NCI-H146 treated with DMSO at 0.1 percent for 48 hours (cell line): ENCODE results near the gene ACAN.

Experiments used
- DNase-seq: peaks from one replicate; lab custom pipeline; 2025; ENCODE audit not compliant: unreplicated experiment; lab: John Stamatoyannopoulos, UW

Gene ACAN

DNA sequence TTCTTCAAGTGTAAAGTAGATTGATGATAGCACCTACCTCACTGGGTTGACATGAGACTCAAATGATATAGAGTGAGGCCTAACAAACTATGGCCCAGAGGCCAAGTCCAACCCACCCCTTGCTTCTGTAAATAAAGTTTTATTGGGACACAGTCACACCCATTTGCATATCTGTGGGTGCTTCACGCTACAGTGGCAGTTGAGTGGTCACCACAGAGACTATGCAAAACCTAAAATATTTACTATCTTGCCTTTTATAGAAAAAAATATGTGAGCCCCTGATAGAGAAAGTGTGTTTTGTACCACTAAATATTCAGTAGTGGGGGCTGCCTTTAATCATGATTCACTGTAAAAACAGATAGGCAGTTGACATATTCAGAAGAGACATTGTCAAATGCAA lies 38.0 kb downstream of the ACAN start:
- no peak for DNase-seq

DNA sequence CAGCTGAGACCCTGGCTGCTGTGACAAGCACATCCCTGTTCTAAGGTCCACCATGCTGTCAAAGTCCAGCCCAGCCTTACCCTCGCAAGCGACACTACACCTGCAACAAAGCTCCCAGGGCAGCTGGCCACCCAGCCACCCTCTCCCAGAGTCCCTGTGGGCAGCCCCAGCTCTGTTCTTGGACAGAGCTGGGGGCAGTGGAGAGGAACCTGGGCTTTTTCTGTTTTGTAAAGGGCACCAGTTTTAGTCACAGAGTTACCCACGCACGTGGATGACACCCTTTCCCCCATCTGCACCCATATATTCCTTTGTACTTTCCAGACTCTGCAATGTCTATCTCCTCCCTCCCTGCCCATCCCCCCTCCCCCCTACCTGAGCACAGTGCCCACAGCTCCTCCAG lies 38.9 kb downstream of the ACAN start:
- no peak for DNase-seq

DNA sequence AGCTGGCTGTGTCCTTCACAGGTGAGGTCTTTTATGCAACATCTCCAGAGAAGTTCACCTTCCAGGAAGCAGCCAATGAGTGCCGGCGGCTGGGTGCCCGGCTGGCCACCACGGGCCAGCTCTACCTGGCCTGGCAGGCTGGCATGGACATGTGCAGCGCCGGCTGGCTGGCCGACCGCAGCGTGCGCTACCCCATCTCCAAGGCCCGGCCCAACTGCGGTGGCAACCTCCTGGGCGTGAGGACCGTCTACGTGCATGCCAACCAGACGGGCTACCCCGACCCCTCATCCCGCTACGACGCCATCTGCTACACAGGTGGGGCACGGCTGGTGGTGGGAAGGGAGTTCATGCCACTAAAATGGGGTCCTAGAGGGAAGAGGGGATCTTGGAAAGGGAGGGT lies 40.1 kb downstream of the ACAN start:
- no peak for DNase-seq

DNA sequence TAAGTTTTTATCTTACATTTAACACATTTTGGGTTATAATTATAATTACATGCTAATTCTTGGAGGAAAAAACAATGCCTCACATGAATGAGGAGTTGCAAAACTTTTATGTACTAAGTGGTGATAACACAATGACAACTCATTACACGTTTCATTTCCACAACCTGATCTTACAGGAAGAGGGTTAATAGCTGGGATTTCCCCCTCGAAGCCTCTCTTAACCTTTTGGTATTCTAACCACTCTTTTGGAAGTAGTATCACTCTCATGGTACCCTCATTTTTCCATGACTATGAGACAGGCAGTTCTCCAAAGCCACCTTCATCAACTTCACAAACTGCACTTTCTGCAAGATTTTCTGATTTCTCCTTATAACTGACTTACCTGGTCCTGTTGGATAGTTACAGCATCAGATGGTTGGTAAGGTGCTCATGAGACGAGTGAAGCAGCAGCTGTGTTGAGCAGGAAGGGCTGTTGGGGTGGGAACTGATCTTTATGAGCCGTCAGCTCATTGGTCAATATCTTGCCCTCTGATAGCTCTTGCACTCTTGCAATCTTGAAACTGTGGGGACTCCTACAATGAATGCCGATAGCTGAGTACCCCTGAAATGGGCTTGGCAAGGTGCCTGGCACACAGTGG lies 41.6 kb downstream of the ACAN start:
- no peak for DNase-seq

DNA sequence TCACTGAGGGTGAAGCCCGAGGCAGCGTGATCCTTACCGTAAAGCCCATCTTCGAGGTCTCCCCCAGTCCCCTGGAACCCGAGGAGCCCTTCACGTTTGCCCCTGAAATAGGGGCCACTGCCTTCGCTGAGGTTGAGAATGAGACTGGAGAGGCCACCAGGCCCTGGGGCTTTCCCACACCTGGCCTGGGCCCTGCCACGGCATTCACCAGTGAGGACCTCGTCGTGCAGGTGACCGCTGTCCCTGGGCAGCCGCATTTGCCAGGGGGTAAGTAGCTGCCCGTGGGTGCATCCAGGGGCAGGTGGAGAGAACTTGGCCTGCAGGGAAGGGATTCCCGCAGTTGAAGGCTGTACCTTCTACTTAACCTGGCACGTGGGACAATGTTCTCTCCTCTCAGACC lies 42.4 kb downstream of the ACAN start:
- DNase-seq, result no peak

- no peak for DNase-seq
Observed at GRCh38 chr15:88847144-88847543, 43.9 kb downstream of the ACAN start.

DNA sequence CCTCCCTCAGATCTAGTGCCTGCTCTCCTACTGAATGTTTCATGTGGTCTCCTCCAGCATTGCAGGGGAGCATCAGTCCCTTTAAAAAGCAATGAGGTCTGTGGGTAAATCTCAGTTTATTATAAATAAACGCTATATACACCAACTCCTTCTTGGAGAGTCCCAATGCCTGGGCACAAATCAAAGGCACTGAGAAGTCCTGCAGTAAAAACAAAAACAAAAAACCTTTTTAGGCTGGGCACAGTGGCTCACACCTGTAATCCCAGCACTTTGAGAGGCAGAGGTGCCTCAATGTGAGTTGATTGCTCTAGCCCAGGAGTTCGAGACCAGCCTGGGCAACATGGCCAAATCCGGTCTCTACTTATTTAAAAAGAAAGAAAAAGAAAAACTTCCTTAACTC lies 45.0 kb downstream of the ACAN start:
- DNase-seq, result no peak

GRCh38 chr15:88849376-88850072 lies 46.3 kb downstream of the ACAN start:
- DNase-seq, result no peak

DNA sequence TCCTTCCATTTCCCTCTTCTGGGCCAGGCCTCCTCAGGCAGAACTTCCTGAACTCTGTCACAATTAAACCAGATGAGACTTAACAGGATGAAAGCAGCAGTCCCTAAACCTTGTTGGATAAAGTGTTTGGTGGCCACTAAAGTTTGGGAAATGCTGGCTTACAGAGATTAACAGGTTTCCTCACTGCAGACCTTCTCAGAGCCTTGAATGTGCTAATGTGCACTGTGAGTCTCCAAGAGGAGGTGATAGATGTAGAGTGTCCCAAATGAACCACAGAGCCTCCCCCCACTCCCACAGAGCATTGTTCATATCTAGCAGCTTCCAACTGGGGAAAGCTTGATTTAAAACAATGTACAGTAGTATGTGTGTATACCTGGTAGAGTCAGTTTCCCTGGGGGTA lies 49.2 kb downstream of the ACAN start:
- no peak for DNase-seq

GRCh38 chr15:88858934-88859333 lies 55.7 kb downstream of the ACAN start:
- DNase-seq, result no peak

DNA sequence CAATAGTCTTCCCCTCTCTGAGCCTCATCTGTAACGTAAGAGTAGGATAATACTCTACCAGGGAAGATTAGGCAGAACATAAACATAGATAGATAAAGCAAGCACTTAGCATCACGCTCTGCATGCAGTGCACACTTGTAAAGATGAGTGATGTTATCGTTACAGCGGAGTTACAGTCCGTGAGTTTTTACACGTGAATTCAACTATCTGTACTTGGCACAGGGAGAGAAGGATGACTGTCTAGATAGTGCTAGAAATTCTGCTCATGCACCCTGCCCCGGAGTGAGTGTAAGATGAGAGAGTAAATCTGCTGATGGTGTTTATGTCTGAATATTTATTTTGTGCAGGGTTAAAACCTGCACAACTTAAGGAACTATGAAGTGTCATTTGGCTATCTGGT lies 56.3 kb downstream of the ACAN start:
- DNase-seq, result no peak

- no peak for DNase-seq
Observed at GRCh38 chr15:88860212-88860611, 57.0 kb downstream of the ACAN start.

- DNase-seq, result no peak
Observed at GRCh38 chr15:88863412-88863811, 60.2 kb downstream of the ACAN start.

DNA sequence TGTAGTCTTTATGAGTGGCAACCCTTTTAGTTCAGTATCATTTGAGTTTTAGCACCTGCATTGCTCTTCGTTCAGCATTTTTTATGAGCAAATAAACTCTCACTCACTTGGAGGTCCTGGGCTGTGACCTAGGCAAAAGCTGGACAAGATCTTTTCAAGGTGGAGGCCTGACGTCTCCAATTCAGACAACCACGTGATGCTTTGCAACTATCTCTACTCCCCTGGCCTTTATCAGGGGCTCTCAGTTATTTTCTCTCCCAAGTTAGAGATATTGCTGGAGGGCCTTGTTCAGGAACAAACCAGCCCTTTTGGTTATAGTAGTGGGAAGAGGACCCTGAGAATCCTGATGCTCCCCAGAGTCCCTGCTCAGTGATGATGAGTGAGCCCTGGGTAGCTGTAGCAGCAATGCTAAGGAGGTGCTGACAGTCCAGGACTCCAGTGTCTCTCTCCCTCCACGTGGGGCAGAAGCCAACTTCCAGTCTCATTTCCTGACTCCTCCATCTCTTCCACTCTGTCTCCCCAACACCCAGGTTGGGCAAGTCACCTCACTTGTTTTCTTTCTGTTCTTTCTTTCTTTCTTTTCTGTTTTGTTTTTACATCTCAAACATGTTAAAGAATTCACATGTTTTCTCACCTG lies 61.7 kb downstream of the ACAN start:
- DNase-seq, result no peak

- no peak for DNase-seq
Observed at GRCh38 chr15:88865498-88866099, 62.4 kb downstream of the ACAN start.

DNA sequence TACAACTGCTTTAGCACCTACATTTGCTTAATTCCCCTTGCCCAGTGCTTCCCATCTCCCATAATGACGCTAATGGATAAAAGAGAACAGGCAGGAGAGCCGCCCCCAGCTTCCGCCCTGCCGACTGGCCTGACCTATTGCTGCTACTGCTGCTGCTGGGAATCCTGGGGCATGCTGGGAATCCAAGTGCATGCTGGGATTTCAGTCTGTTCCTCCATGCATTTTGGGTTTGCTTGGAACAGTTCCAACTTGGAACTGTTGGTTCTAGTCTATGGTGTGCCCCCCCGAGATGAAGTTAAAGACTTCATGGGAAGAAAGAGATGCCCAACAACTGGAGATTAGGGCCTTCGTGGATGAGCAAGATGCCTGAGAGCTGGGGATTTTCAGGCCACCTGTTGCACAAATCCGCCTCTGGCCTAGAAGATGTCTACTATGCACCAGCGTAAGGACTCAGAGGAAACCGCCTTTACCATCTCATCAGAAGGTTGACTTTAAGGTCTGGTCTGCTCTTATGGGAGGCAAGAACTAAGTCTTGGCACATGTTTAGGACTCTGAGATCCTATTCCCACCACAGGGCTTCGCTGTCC lies 63.2 kb downstream of the ACAN start:
- no peak for DNase-seq

GRCh38 chr15:88871313-88871712 lies 68.1 kb downstream of the ACAN start:
- no peak for DNase-seq

- DNase-seq, result no peak
Observed at GRCh38 chr15:88872106-88872505, 68.9 kb downstream of the ACAN start.

GRCh38 chr15:88872706-88873105 lies 69.5 kb downstream of the ACAN start:
- no peak for DNase-seq

GRCh38 chr15:88873786-88874185 lies 70.5 kb downstream of the ACAN start:
- no peak for DNase-seq

- DNase-seq, result no peak
Observed at GRCh38 chr15:88874275-88874674, 71.0 kb downstream of the ACAN start.

DNA sequence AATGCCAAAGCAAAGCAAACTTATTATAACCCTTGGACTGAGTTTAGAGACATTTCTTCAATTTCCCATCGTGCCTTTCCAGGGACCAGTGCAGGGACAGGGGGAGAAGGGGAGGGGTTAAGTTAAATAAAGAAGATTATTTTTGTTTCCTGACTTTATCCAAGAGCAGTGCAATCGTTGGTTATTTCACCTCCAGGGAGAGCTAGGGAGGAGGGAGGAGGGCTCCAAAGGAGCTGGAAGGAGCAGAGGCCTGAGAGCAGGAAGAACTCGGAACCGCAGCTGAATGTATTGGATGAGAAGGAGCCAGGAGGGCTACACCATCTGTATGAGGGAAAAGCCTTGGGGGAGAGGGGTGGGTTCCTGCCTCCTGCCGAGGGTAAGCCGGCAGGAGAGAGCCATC lies 71.4 kb downstream of the ACAN start:
- DNase-seq, result no peak
